ENCODE results near the gene PRSS16. TPM values are rescaled to one million over a fixed set of nuclear protein-coding genes. Genes with fewer than 3 reads are reported as not detected.

Gene PRSS16
- total RNA-seq (10 to 100 TPM in 1 of 7 donors, 1 to 10 TPM in 6; 1.7 to 16.9 (median 3.2) TPM), polyA plus RNA-seq (1 to 10 TPM; 2.8 to 3.5 TPM)
- long read RNA-seq, donor 1, partial matches to known transcripts = 0 of 1 reads
- long read RNA-seq, donor 1, other reads (novel, unspliced or antisense) = 1 of 1 reads
- long read RNA-seq, donor 2, partial matches to known transcripts = 0 of 2 reads
- long read RNA-seq, donor 2, other reads (novel, unspliced or antisense) = 0 of 2 reads
- long read RNA-seq, donor 3, partial matches to known transcripts = 0 of 1 reads
- long read RNA-seq, donor 3, other reads (novel, unspliced or antisense) = 0 of 1 reads

DNA sequence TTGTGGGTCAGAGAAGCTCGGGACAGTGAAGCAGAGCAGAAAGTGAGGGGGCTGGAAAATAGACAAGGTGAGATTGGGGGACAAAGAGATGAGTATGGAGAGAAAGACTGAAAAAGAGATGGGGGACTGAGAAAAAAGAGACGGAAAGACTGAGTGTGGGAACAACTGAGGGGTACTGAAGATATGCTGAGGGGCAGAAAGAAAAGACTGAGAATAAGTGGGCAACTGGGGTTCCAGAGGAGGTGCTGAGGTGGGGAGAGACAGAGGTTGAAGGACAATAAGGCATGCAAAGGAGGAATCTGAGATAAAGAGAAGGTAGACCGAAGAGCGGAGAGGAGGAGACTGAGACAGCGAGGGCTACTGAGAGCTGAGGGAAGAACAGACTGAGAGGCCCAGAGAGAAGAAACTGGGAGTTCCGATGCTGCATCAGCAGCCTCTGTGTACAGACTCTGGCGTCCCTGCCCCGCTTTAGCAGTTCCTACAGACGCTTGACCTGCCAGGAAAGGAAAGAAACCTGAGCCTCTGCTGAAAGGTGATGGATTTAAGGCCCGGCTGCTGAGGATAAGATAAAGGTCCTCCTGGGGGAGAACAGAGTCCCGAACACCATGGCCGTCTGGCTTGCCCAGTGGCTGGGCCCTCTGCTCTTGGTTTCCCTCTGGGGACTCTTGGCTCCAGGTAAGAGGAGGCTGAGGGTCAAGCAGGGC is at the start of gene PRSS16:
PRSS16 (plus strand) TSS at position 569 of the 704 bp plus-strand sequence; CDS start at position 606, 37 bp downstream.
- no peak within 1 kb of the TSS for H3K27ac ChIP-seq
- H3K4me3 ChIP-seq = no peak within 1 kb of the TSS
- DNase-seq = no peak
- TF ChIP-seq CTCF (IDR thresholded peaks at IDR 0.05) (no peak), POLR2A (IDR thresholded peaks at IDR 0.05) (no peak), EP300 (IDR thresholded peaks at IDR 0.05) (no peak)
- H3K27me3 ChIP-seq = no peaks in the 10 kb centered on the region
- 39 to 49% (median 40%) methylated on average over 12 of the region's 12 CpGs for WGBS, 3 donors
- no peaks in the 10 kb centered on the region for H3K9me3 ChIP-seq
- no peaks in the 10 kb centered on the region for H3K36me3 ChIP-seq
- peaks cover 2% of the 10 kb centered on the region for H3K4me1 ChIP-seq (ENCODE audit: insufficient read depth)
- intact Hi-C loops (cut with DNase I) = no loop called here

DNA sequence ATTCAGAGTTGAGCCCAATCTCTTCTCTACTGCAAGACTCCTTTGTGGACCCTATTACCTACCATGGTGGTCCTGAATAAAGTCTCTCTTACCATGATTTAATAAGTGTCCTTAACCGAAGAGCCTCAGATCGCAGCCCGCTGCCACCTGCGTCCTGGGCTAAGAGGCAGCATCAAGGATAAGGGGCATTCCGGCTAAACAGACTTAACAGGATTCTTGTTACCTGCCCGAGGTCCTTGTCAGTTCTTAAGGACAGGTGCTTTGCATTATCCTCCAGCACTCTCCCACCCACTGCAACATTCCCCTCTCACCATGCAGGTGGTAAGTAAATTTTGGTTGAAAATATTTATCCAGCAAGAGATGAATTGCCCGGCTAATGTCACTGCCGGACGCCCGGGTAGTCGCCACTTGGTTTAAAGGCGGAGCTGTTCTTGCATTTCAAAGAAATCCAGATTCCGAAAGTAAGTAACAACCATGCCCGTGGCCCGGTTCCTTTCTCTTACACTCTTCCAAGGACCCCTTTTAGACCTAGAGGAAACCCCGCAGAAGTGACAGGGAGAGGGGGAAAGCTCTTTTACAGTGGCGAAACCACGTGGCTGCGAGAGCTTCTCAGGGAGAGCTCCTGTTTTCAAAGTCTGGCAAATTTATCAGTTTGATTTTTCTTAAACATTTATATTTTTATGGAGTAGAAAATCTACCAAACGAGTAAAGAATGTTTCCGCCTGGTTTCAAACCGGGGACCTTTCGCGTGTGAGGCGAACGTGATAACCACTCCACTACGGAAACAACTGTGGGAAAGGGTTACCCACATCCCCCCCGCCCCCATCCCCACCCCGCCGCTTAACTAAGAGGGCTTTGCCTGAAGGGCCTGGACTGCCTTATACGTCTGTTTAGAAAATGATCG is 41.9 kb upstream of the PRSS16 start:
- intact Hi-C loops (cut with DNase I) = no loop called here
- H3K27me3 ChIP-seq = no peaks in the 10 kb centered on the region
- no peaks in the 10 kb centered on the region for H3K4me1 ChIP-seq (ENCODE audit: insufficient read depth)
- no peaks in the 10 kb centered on the region for H3K9me3 ChIP-seq
- H3K27ac ChIP-seq = no peak overlapping the region
- H3K4me3 ChIP-seq = no peak overlapping the region
- WGBS, 3 donors = 12 to 18% (median 16%) methylated on average over 32 of the region's 32 CpGs
- DNase-seq = no peak
- no peak for TF ChIP-seq CTCF (IDR thresholded peaks at IDR 0.05)
- no peak for TF ChIP-seq EP300 (IDR thresholded peaks at IDR 0.05)
- TF ChIP-seq POLR2A (IDR thresholded peaks at IDR 0.05) = no peak
- no peaks in the 10 kb centered on the region for H3K36me3 ChIP-seq

DNA sequence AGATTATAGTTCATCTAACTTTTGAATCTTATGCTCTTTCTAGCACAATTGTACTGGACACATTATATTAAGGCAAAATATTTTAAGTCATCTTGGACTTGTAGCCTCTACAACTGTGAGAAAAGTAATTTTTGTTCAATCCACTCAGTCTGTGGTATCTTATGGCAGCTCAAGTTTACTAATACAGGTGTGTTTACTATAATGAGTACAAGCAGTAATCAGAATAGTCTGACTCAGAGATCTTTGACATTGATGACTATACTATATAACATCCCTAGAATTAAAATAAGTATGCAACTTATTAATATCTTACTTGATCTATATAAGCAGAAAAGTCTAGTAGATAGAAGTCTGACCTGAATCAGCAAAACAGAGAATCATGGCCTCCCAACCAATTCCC is 40.7 kb upstream of the PRSS16 start:
- no peaks in the 10 kb centered on the region for H3K4me1 ChIP-seq (ENCODE audit: insufficient read depth)
- H3K36me3 ChIP-seq = no peaks in the 10 kb centered on the region
- H3K27me3 ChIP-seq = no peaks in the 10 kb centered on the region
- no peak for DNase-seq
- H3K4me3 ChIP-seq = no peak overlapping the region
- no peaks in the 10 kb centered on the region for H3K9me3 ChIP-seq
- TF ChIP-seq EP300 (IDR thresholded peaks at IDR 0.05) (no peak), POLR2A (IDR thresholded peaks at IDR 0.05) (no peak), CTCF (IDR thresholded peaks at IDR 0.05) (no peak)
- intact Hi-C loops (cut with DNase I) = no loop called here
- H3K27ac ChIP-seq = no peak overlapping the region

GRCh38 chr6:27208042-27208441 is 39.5 kb upstream of the PRSS16 start:
- WGBS, 3 donors = 86 to 93% (median 90%) methylated on average over 2 of the region's 2 CpGs
- Histone ChIP-seq H3K4me1 (ENCODE audit: insufficient read depth) (no peaks in the 10 kb centered on the region), H3K9me3 (no peaks in the 10 kb centered on the region), H3K27ac (no peak overlapping the region), H3K4me3 (no peak overlapping the region), H3K36me3 (no peaks in the 10 kb centered on the region), H3K27me3 (no peaks in the 10 kb centered on the region)
- DNase-seq = no peak
- intact Hi-C loops (cut with DNase I) = no loop called here
- TF ChIP-seq EP300 (IDR thresholded peaks at IDR 0.05) = no peak
- no peak for TF ChIP-seq CTCF (IDR thresholded peaks at IDR 0.05)
- no peak for TF ChIP-seq POLR2A (IDR thresholded peaks at IDR 0.05)

All from ovary (tissue), 10 donors.